Occipital lobe (tissue), 2 donors: ENCODE measurements around the gene TPST2. TPM values are rescaled to one million over a fixed set of nuclear protein-coding genes. Genes with fewer than 3 reads are reported as not detected.
A peak's percentile ranks its signal among the peaks of the same experiment; 100 is the strongest.

ENCODE experiments used
- DNase-seq: peaks from one replicate; lab custom pipeline; 2025; lab: John Stamatoyannopoulos, UW
- total RNA-seq: library from RNA; depleted of rRNA; stranded (reverse); fragments of >200 nt; gene quantifications from one replicate; pipeline ENCODE4 v1.2.3, GENCODE V29; 2014

TPST2 gene
- total RNA-seq, 1 donor from 2014 or later, result 11.4 TPM

DNA sequence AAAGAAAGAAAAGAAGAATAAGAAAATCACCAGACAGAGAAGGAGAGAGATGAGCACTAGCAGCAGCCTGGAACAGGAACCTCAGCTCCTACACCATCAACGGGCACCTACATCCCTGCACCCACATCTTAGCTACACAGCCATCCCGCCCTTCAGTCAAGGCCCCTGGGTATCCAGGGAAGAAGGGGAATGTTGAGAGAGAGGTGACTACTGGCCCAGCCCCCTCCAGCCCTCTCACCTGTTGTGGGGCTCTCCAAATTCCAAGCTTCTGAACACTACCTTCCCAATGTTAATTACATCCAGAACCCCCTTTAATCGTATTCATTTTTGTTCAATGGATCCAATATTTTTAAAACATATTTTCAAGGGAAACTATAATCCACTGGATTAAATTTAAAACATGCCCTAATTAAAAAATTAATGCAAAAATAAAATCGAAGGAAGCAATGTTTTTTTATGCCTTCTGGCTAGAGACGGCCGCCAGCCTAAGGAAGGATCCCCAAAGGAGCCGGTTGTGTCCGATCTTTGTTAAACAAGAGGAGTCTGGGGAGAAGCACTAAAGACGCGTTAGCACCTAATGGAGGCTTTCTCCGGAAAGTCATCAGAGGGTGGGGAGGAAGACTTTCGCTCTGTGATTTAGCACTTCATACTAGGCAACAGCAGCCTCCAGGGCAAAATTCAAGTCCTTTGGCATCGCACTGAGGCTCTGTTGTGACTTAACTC is 9.5 kb downstream of the TPST2 start:
- no peak for DNase-seq

DNA sequence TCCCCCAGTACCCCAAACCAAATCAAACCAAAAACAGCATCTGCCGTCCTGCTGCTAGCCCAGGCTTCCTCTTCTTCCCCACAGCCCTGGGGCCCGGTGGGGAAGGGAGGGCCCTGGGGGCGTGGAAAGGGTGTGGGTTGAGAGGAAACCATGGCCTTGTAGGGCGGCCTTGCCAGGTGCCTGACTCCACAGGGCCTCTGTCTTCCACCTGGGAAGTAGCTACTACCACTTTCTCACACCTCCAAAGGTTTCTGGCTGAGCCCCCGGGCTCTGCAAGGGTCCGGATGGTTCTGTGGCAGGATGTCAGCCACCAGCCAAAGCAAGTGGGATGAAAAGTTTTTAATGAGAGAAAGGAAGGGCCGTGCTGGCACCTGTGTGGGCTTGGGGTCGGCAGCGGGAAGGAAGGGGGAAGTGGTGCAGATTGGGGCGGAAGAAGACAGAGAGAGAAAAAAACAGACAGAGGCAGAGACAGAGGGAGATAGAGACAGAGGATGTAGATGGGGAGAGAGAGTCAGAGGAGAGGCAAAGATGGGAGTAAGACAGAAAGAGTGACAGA is 10.5 kb downstream of the TPST2 start:
- DNase-seq, result no peak

GRCh38 chr22:26577081-26577480 is 12.9 kb downstream of the TPST2 start:
- no peak for DNase-seq

GRCh38 chr22:26576026-26576680 is 13.8 kb downstream of the TPST2 start:
- DNase-seq, result no peak

GRCh38 chr22:26574001-26574723 is 15.8 kb downstream of the TPST2 start:
- DNase-seq, result no peak

DNA sequence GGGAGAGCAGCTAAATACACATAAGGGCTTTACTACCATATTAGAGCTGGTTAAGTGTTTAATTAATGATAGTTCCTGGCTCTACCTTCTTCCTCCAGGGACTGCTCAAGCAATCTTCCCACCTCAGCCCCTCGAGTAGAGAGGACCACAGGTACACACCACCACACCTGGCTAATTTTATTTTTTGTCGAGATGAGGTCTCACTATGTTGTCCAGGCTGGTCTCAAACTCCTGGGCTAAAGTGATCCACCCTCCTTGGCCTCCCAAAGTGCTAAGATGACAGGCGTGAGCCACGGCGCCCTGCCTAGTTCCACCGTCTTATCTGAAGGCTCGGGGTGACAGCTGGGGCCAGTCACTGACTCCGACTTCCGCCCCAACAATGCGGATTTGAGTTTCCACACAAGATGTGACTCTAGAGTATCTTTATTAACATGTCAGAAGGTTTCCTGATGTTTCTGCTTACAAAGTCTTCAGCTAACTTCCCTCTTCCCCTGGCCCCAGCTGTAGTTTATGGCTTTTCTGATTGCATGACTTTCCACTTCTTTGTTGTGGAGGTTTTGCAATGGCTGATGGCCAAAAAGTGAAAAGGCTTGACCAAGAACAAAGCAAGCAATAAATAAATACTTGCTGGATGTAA is 16.8 kb downstream of the TPST2 start:
- no peak for DNase-seq

- no peak for DNase-seq
These were observed 18.9 kb downstream of the TPST2 start for GRCh38 chr22:26570864-26571525.

DNA sequence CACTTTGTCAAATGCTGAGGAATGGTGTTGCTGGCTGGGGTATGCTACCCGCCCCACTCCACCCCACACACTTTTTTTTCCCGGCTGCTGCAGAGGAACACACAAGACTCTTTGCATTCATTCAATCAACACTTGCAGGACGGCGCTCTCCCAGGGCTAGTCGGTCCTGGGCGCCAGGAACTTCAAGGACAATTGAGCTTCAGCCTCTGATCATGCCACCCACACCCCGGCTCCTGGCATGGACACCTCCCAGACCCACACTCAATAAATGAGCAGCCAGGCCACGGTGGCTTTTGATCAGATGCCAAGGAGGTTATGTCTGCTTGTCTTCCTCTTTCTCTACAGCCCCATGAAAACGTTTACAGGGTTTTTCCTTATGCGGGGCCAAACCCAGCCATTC is 19.8 kb downstream of the TPST2 start:
- peak; percentile 34 for DNase-seq

DNA sequence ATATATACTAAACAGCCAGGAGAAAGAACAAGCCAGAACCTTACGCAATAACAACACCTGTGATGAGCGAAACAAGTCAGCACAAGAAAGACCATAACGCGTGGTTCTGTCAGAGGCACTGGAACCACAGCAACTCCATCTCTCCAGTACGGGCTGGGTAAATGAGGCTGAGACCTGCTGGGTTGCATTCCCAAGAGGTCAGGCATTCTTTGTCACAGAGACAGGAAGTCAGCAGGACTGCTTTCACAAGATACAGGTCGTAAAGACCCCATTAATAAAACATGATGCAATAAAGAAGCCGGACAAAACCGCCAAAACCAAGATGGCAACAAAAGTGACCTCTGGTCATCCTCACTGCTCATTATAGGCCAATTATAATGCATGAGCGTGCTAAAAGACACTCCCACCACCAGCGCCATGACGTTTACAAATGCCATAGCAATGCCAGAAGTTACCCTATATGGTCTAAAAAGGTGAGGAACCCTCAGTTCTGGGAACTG is 21.7 kb downstream of the TPST2 start:
- no peak for DNase-seq

DNA sequence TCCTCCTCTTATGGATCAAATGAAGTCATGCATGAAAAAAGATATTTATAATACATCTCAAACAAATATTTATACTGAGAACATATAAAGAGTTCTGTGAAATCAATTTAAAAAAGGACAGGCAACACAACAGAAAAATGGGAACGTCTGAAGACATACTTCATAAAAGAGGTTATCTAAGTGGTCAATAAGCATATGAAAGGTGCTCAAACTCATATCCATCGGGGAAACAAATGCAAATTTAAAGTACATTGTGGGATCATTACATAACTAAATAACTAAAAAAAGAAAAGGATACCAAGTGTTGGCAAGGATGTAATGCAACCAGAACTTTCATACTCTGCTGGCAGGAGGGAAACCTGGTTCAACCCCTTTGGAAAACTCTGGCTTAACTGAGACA is 22.3 kb downstream of the TPST2 start:
- no peak for DNase-seq

GRCh38 chr22:26566994-26567393 is 22.9 kb downstream of the TPST2 start:
- no peak for DNase-seq

DNA sequence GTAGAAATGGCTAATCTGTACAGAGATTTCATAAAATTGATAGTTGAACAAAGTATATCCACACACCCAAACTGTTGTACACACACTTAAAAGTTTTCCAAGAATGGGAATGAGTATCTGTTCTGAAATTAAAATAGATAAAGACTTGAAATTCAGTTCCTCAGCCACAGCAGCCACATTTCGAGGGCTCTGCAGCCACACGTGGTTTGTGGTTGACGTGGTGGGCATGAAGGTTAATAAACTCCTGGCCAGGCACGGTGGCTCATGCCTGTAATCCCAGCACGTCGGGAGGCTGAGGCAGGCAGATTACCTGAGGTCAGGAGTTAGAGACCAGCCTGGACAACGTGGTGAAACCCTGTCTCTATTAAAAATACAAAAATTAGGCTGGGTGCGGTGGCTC is 24.0 kb downstream of the TPST2 start:
- no peak for DNase-seq

- no peak for DNase-seq
These were observed 24.8 kb downstream of the TPST2 start for GRCh38 chr22:26565181-26565580.

GRCh38 chr22:26564672-26565071 is 25.3 kb downstream of the TPST2 start:
- DNase-seq, result no peak

DNA sequence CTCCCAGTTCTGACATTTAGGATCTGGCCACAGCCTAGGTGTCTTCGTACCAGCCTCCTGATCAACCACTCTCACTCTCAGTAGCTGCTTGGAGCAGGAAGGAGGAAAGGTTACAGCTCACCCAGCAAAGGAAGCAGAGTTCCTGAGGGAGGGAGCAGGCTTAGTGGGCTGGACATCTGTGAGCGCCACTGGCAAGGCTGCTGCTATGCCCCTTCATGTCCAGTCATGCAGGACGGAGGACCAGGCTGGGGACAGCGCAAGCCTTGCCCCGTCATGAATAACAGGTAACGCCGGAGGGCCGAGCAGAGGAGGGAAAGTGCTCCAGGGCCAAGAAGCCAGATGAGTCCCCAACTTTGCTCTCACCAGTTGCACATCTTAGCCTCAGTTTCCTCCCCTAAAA is 25.8 kb downstream of the TPST2 start:
- no peak for DNase-seq

DNA sequence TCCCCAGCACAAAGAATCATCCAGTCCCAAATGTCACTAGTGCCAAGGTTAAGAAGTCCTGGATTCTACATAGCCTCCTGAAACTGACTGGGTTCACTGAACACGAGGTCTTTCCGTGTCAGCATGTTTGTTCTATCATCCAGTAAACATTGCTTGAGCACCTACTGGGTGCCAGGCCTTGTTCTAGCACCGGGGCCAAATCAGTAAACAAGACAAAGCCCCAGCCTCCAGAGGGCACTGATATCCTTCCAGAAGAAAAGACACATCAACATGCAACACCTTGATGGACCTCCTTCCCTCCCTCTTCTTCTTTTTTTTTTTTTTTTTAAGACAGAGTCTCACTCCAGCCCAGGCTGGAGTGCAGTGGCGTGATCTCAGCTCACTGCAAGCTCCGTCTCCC is 26.9 kb downstream of the TPST2 start:
- no peak for DNase-seq

DNA sequence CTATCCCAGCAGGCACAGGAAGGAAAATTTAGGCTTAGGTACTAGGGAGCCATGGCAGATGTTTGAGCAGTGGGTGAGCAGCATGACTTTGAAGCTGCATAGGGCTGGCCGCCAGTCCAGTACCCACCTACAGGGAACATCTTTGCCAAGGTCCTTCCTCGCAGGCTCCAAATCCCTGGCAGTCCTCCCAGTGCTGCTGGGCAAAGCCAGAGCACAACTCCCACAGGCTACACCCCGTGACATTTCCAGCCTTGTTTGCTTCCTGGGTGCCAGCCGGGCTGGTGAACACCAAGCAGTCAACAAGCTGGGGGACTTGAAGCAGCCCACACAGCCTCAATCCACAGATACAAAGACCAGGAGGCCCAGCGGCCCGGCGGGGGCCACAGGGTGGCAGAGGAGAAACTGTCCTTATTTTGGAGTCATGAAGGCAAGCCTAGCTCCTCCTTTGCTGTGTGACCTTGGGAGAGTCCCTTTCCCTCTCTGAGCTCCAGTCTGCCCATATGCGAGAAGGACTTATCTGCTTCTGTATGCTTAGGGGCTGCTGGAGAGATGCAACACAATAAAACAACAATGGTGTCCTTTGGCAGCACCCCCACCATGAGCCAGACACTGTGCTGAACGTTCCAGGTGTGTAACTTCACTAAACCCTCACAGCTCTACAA is 28.0 kb downstream of the TPST2 start:
- peak; percentile 38 for DNase-seq

DNA sequence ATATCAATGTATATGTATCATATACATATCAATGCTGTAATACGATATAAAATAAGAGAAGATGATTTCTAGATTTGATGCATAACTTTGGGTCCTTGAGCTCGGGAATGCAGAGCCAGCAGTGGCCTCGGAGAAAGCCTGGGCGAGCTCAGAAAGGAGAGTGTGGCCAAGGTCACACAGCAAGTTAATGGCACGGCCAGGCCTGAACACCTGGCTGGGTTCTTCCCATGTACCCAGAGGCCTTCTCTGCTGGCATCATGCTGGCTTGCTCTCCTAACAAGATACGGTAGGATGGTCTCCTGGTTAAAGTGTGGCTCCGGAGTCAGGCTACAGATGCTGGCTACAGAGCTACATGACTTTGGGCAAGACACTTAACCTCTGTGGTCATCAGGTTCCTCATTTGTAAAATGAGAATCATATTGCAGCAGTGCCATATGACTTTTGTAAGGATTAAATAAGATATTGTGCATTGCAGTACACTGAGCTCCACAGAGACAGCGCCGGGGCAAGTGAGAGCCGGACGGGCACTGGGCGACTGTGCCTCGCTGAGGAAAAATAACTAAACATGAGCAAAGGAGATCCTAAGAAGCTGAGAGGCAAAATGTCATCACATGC is 29.9 kb downstream of the TPST2 start:
- no peak for DNase-seq

GRCh38 chr22:26558248-26558895 is 31.6 kb downstream of the TPST2 start:
- no peak for DNase-seq

DNA sequence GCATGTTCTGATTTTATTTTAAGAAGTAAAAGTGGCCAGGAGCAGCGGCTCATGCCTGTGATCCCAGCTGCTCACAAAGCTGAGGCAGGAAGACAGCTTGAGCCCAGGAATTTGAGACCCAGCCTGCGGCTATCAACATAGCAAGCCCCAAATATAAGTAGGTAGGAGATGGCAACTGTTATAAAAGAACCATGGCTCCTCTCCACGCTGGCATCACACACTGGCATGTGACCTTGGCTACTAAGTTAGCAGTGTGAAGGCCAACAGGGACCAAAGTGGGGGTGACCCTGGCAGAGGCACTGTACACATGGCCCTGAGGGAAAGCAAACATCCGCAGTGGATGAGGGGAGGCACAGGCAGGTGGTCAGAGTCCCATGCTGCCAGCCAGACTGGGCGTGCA is 33.0 kb downstream of the TPST2 start:
- no peak for DNase-seq
